Mesodermal cell (in vitro differentiated cells): Measurements from ENCODE around the gene EIF4G1.

ENCODE experiments used
- H3K27ac ChIP-seq: 2 replicates; pipeline ENCODE4 v1.7.0; 2013; ENCODE audit warnings: mild to moderate bottlenecking, low read depth, low read length, moderate library complexity; ENCODE audit not compliant: severe bottlenecking
- H3K36me3 ChIP-seq: 2 replicates; pipeline ENCODE4 v1.7.1; 2013; ENCODE audit warnings: mild to moderate bottlenecking, low read length, moderate library complexity; ENCODE audit not compliant: control insufficient read depth, insufficient read depth
- H3K4me1 ChIP-seq: one replicate; pipeline ENCODE4 v1.7.1; 2013; ENCODE audit warnings: mild to moderate bottlenecking, low read length; ENCODE audit not compliant: insufficient read depth, control insufficient read depth, poor library complexity, severe bottlenecking
- H3K4me3 ChIP-seq: 2 replicates; pipeline ENCODE4 v1.7.0; 2013; ENCODE audit warnings: low read length, control low read depth, mild to moderate bottlenecking; ENCODE audit not compliant: insufficient read depth, poor library complexity, severe bottlenecking; ENCODE audit errors: extremely low read depth
- H3K9me3 ChIP-seq: 2 replicates; pipeline ENCODE4 v1.7.1; 2013; ENCODE audit warnings: mild to moderate bottlenecking, low read length, moderate library complexity; ENCODE audit not compliant: control insufficient read depth
- WGBS, 2 experiments: methylation state at CpG; one replicate each; pipeline ENCODE4 v1.1.5; 2013; ENCODE audit warnings: missing lambda C conversion rate in 2 of 2; ENCODE audit not compliant: insufficient coverage in 2 of 2; 5-methylcytosine and 5-hydroxymethylcytosine counted together

Gene EIF4G1

DNA sequence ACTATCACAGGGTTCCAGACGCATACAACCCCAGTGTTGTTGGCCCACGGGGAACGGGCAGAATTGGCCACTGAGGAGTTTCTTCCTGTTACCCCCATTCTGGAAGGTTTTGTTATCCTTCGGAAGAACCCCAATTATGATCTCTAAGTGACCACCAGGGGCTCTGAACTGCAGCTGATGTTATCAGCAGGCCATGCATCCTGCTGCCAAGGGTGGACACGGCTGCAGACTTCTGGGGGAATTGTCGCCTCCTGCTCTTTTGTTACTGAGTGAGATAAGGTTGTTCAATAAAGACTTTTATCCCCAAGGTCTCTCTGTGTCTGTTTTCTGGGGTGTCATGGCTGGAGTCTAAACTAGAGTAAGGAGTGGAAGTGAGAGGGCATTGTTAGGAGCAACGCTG lies 5.7 kb upstream of the EIF4G1 start:
- 93 to 95% methylated on average over 5 to 6 of the region's 7 CpGs for WGBS, 2 experiments
- H3K27ac ChIP-seq = peak overlapping the region; percentile 6
- peaks cover 61% of the 10 kb centered on the region for H3K36me3 ChIP-seq
- H3K4me1 ChIP-seq = no peaks in the 10 kb centered on the region
- H3K4me3 ChIP-seq = no peak overlapping the region
- H3K9me3 ChIP-seq = no peaks in the 10 kb centered on the region

DNA sequence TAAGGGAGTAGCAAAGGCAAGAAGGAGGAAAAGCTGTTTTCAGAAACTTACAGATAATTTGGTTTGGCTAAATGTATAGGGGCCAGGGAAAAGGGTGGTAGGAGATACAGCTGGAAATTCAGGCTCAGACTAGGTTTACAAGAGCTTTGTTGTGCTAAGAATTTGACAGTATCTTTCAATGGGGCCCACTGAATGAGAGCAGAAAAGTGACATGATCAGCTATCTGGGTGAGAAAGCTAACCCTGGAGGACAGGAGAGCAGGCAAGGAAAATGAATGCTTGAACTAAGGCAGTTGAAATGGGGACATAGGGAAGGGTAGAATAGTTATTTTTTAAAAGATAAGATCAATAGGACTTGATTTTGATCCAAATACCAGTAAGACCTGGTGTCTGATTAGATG lies 2.8 kb upstream of the EIF4G1 start:
- no peak overlapping the region for H3K4me3 ChIP-seq
- no peaks in the 10 kb centered on the region for H3K9me3 ChIP-seq

DNA sequence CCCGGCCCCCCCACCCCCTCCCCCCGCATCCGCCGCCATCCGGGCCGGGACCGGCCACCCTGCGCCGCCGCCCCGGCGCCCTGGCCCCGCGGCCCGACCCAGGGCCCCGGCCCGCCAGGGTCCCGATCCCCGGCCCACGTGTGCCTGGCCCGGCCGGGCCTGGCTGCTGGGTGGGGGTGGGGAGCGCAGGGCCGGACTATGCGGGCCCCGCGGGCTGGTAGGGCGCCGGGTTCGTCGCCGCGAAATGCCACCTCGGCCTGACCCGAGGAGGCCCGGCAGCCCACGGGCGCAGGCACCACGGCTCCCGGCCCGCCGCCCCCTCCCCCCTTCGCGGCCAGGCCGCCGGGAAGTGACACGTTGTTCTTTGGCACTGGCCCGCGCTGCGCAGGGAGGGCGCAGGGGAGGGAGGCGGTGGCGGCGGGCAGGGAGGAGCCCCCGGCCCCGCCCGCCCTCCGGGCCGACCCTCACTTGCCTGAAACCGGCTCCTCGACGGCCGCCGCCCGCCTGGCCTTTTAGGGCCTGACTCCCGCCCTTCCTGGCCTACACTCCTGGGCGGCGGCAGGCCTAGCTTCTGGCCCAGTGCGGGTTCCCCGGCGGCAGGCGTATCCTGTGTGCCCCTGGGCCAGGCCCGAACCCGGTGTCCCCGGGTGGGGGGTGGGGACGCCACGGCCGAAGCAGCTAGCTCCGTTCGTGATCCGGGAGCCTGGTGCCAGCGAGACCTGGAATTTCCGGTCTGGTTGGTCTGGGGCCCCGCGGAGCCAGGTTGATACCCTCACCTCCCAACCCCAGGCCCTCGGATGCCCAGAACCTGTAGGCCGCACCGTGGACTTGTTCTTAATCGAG lies 515 bp downstream of the EIF4G1 start:
- Histone ChIP-seq H3K27ac (peak overlapping the region; percentile 88), H3K36me3 (peaks cover 50% of the 10 kb centered on the region), H3K9me3 (no peaks in the 10 kb centered on the region), H3K4me3 (peak overlapping the region; percentile 81), H3K4me1 (peaks cover 23% of the 10 kb centered on the region)
- WGBS, 2 experiments = 1% methylated on average over 24 to 51 of the region's 89 CpGs

More for the DNA sequence above, 2.8 kb upstream of the EIF4G1 start:
- H3K36me3 ChIP-seq = peaks cover 45% of the 10 kb centered on the region
- no peak overlapping the region for H3K27ac ChIP-seq
- H3K4me1 ChIP-seq = peaks cover 8% of the 10 kb centered on the region

DNA sequence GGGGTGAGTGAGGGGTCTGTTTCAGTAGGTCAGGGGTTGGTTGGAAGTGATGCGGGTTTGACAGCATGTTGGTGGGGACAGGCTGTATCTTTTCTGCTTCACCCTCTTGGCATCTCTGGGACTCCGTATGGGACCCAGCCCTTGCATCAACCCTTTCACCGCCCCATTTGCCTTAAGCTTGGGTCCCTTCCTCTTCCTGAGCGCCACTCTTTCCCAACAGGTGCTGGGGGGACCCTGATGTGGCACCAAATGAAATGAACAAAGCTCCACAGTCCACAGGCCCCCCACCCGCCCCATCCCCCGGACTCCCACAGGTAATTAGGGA lies 1.1 kb downstream of the EIF4G1 start:
- WGBS, 2 experiments = 7 to 9% methylated on average over 3 to 4 of the region's 6 CpGs
- H3K36me3 ChIP-seq = peaks cover 50% of the 10 kb centered on the region
- H3K4me3 ChIP-seq = peak overlapping the region; percentile 81
- no peaks in the 10 kb centered on the region for H3K9me3 ChIP-seq
- peak overlapping the region; percentile 88 for H3K27ac ChIP-seq
- peaks cover 23% of the 10 kb centered on the region for H3K4me1 ChIP-seq

DNA sequence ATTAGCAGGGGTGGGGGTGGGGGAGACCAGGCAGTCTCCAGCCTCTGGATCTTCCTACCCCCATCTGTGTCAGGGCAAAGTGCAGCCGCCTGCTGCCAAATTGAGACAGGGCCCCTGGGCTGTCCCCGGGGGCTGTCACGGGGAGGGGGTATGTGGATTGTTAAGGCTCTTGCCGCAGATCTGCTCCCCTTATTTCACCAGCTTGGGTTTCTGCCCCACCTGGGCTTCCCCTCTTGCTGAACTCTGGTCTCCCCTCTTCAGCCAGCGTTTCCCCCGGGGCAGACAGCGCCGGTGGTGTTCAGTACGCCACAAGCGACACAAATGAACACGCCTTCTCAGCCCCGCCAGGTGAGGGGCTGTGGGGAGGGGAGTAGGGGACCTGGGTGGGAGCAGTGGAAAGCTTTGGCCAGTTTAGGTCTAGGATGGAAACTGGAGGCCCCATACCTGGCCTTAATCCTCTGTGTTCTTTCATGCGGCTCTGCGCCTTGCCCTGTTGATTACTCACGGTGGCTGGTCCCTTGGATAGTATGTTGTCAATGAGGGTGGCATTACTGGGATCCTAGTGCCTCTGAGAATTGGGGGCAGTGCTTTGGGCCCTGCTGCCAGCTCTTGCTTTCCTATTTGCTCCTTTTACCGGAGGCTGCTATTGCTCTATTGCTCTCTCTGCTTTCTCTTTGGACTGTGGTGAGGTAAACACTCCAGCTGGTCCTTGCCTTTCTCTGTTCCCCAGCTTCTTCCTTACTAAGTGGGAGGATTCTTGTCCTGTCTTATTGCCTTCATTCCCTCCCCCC lies 1.7 kb downstream of the EIF4G1 start:
- Histone ChIP-seq H3K4me3 (peak overlapping the region; percentile 81), H3K9me3 (no peaks in the 10 kb centered on the region), H3K27ac (no peak overlapping the region), H3K4me1 (peaks cover 23% of the 10 kb centered on the region), H3K36me3 (peaks cover 55% of the 10 kb centered on the region)
- 54 to 66% methylated on average over 6 to 12 of the region's 16 CpGs for WGBS, 2 experiments

DNA sequence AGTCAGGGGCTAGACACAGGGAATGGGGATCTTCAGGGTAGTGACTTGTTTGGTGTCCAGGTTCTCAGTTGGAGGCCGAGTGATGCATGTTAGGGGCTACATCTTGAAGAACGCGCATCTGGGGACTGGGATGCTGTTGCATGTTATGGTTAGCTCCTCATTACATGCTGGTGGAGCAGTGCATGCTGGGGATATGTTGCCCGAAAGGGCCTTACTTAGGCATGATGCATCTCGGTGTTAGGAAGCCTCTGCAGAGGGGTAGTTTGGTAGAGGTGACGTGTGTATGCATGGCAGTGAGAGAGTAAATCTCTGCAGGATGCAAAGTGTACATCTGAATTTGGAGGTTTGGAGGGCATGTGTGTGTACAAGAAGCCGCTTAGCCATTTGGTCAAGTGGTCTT lies 2.4 kb downstream of the EIF4G1 start:
- 91 to 95% methylated on average over 6 of the region's 7 CpGs for WGBS, 2 experiments

DNA sequence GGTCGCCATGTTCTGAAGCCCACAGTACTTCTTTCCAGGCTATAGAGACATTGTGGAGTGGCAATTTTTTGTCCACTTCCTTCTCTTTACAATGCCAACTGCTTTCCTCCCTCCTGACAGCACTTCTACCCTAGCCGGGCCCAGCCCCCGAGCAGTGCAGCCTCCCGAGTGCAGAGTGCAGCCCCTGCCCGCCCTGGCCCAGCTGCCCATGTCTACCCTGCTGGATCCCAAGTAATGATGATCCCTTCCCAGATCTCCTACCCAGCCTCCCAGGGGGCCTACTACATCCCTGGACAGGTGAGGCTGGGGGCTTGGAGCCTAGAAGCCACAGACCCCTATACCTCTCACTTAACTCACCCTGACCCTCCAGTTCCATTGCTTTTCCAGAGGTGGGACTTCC lies 2.8 kb downstream of the EIF4G1 start:
- no peak overlapping the region for H3K27ac ChIP-seq
- H3K36me3 ChIP-seq = peaks cover 67% of the 10 kb centered on the region
- WGBS, 2 experiments = 91 to 100% methylated on average over 4 to 5 of the region's 5 CpGs
- H3K4me1 ChIP-seq = peaks cover 23% of the 10 kb centered on the region
- H3K9me3 ChIP-seq = no peaks in the 10 kb centered on the region
- H3K4me3 ChIP-seq = no peak overlapping the region

More for the DNA sequence above, 2.4 kb downstream of the EIF4G1 start:
- Histone ChIP-seq H3K9me3 (no peaks in the 10 kb centered on the region), H3K4me1 (peaks cover 23% of the 10 kb centered on the region), H3K36me3 (peaks cover 63% of the 10 kb centered on the region), H3K4me3 (peak overlapping the region; percentile 81), H3K27ac (no peak overlapping the region)

DNA sequence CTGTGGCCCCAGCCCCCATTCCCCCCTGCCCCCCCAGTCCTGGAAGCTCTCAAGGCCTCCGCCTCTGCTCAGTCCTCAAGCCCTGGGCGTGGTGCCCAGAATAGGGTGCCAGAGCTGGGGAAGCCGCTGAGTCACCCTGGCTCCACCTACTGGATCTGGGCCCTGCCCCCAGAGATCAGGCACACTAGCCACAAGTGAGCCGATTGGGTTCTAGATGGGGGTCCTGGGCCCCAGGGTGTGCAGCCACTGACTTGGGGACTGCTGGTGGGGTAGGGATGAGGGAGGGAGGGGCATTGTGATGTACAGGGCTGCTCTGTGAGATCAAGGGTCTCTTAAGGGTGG lies 5.7 kb downstream of the EIF4G1 start:
- peaks cover 23% of the 10 kb centered on the region for H3K4me1 ChIP-seq
- WGBS, 2 experiments = 100% methylated on average over 1 to 3 of the region's 4 CpGs
- no peak overlapping the region for H3K27ac ChIP-seq
- H3K36me3 ChIP-seq = peaks cover 95% of the 10 kb centered on the region
- H3K4me3 ChIP-seq = no peak overlapping the region
- no peaks in the 10 kb centered on the region for H3K9me3 ChIP-seq

DNA sequence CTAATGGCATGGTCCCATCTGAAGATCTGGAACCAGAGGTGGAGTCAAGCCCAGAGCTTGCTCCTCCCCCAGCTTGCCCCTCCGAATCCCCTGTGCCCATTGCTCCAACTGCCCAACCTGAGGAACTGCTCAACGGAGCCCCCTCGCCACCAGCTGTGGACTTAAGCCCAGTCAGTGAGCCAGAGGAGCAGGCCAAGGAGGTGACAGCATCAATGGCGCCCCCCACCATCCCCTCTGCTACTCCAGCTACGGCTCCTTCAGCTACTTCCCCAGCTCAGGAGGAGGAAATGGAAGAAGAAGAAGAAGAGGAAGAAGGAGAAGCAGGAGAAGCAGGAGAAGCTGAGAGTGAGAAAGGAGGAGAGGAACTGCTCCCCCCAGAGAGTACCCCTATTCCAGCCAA lies 7.3 kb downstream of the EIF4G1 start:
- Histone ChIP-seq H3K4me3 (no peak overlapping the region), H3K9me3 (no peaks in the 10 kb centered on the region), H3K36me3 (peaks cover 98% of the 10 kb centered on the region), H3K27ac (no peak overlapping the region), H3K4me1 (peaks cover 15% of the 10 kb centered on the region)
- WGBS, 2 experiments = 75 to 100% methylated on average over 1 to 3 of the region's 5 CpGs

DNA sequence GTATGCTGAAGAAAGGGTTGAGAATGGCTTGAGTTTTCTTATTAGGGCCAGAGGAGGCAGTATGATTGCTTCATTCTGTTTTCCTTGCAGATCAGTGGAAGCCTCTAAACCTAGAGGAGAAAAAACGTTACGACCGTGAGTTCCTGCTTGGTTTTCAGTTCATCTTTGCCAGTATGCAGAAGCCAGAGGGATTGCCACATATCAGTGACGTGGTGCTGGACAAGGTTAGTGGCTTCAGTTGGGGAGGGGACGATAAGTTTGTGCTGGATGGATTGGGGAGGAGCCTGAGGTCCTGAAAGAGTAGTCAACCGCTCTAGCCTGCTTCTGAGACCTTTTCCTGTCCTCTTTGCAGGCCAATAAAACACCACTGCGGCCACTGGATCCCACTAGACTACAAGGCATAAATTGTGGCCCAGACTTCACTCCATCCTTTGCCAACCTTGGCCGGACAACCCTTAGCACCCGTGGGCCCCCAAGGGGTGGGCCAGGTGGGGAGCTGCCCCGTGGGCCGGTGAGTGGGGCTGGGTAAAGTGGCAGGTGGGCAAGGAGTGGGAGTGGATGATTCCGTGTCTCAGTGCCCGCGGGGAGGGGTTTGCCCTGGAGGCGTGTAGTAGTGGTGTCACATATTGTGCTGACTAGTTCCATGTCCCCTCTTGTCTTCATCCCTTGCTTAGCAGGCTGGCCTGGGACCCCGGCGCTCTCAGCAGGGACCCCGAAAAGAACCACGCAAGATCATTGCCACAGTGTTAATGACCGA lies 8.5 kb downstream of the EIF4G1 start:
- 96 to 98% methylated on average over 14 to 20 of the region's 20 CpGs for WGBS, 2 experiments
- H3K4me3 ChIP-seq = no peak overlapping the region
- peaks cover 9% of the 10 kb centered on the region for H3K4me1 ChIP-seq
- H3K9me3 ChIP-seq = no peaks in the 10 kb centered on the region
- H3K36me3 ChIP-seq = peaks cover 98% of the 10 kb centered on the region
- no peak overlapping the region for H3K27ac ChIP-seq
